Measurements from ENCODE around the gene ADAMTS7.
"Not testable (repeated sequence)": the region's sequence is repeated elsewhere in the genome, so short reads cannot be mapped to it uniquely, and the experiment has no call there.

DNA sequence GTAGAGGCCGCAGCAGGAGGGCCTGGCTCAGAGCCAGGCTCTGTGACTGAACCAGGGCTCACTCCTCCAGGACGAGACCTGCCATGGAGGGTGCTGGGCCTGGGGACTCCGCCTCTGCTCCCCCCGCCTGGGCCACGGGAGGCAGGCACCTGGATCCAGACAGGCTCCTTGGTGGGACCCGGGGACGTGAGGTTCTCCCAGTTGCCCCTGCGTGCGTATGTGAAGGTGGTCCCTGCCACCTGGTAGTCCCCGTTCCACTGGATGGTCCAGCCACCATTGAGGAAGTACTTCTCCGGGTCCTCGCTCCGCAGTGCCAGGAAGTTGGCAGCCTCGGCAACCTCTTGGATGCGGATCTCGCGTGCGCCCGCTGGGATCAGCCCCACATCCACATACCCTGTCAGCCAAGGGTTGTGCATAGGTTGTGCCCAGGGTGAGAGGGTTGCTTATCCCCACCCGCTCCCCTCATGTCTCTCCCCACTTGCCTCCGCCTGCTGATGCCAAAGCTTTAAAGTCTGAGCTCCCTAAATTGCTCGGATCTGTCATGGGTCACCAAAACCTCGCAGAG, 39.7 kb downstream of the ADAMTS7 start:
- TF ChIP-seq POLR2A (IDR thresholded peaks at IDR 0.05; ENCODE audit: low read depth, low read length); NFE2L2 (IDR thresholded peaks at IDR 0.05; ENCODE audit: low read depth, low read length); RFX5 (IDR thresholded peaks at IDR 0.05; ENCODE audit: low read depth, low read length); RAD21 (IDR thresholded peaks at IDR 0.05; ENCODE audit: low read length); CHD1 (IDR thresholded peaks at IDR 0.05; ENCODE audit: low read depth, low read length); MXI1 (IDR thresholded peaks at IDR 0.05; ENCODE audit: borderline replicate concordance, low read depth, low read length); RCOR1 (IDR thresholded peaks at IDR 0.05; ENCODE audit: insufficient replicate concordance, low read length); SMC3 (IDR thresholded peaks at IDR 0.05; ENCODE audit: low read depth, low read length); MAZ (IDR thresholded peaks at IDR 0.05; ENCODE audit: borderline replicate concordance, low read depth, low read length); BHLHE40 (IDR thresholded peaks at IDR 0.05; ENCODE audit: low read depth, low read length): not testable (repeated sequence)
- TF ChIP-seq, protein P1, sequence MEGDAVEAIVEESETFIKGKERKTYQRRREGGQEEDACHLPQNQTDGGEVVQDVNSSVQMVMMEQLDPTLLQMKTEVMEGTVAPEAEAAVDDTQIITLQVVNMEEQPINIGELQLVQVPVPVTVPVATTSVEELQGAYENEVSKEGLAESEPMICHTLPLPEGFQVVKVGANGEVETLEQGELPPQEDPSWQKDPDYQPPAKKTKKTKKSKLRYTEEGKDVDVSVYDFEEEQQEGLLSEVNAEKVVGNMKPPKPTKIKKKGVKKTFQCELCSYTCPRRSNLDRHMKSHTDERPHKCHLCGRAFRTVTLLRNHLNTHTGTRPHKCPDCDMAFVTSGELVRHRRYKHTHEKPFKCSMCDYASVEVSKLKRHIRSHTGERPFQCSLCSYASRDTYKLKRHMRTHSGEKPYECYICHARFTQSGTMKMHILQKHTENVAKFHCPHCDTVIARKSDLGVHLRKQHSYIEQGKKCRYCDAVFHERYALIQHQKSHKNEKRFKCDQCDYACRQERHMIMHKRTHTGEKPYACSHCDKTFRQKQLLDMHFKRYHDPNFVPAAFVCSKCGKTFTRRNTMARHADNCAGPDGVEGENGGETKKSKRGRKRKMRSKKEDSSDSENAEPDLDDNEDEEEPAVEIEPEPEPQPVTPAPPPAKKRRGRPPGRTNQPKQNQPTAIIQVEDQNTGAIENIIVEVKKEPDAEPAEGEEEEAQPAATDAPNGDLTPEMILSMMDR (conservative IDR thresholded peaks at IDR 0.05; ENCODE audit: low read depth, low read length), result not testable (repeated sequence)

Measured in IMR-90 (cell line).